ENCODE measurements around the gene RNF26.

The RNF26 gene

GRCh38 chr11:119363851-119364590, 29.7 kb downstream of the RNF26 start:
- Mint-ChIP-seq H3K4me1 (ENCODE audit: low read depth) (peaks cover 2% of the 10 kb centered on the region), H3K9me3 (no peaks in the 10 kb centered on the region), H3K4me3 (peak overlapping the region; percentile 80), H3K36me3 (ENCODE audit: low read depth) (no peaks in the 10 kb centered on the region), H3K27ac (no peak overlapping the region), H3K27me3 (ENCODE audit: low read depth) (peaks cover 58% of the 10 kb centered on the region)

- H3K4me3 Mint-ChIP-seq: no peak overlapping the region
- H3K4me1 Mint-ChIP-seq (ENCODE audit: low read depth): peaks cover 2% of the 10 kb centered on the region
- H3K36me3 Mint-ChIP-seq (ENCODE audit: low read depth): no peaks in the 10 kb centered on the region
- H3K9me3 Mint-ChIP-seq: no peaks in the 10 kb centered on the region
- peaks cover 63% of the 10 kb centered on the region for H3K27me3 Mint-ChIP-seq (ENCODE audit: low read depth)
- no peak overlapping the region for H3K27ac Mint-ChIP-seq
Observed at GRCh38 chr11:119365071-119365591, 30.8 kb downstream of the RNF26 start.

- Mint-ChIP-seq H3K27me3 (ENCODE audit: low read depth) (peaks cover 51% of the 10 kb centered on the region), H3K4me1 (ENCODE audit: low read depth) (peaks cover 2% of the 10 kb centered on the region), H3K9me3 (no peaks in the 10 kb centered on the region), H3K4me3 (no peak overlapping the region), H3K36me3 (ENCODE audit: low read depth) (no peaks in the 10 kb centered on the region), H3K27ac (no peak overlapping the region)
Observed at GRCh38 chr11:119366690-119367620, 32.6 kb downstream of the RNF26 start.

GRCh38 chr11:119367661-119368120, 33.4 kb downstream of the RNF26 start:
- peaks cover 43% of the 10 kb centered on the region for H3K27me3 Mint-ChIP-seq (ENCODE audit: low read depth)
- peaks cover 2% of the 10 kb centered on the region for H3K4me1 Mint-ChIP-seq (ENCODE audit: low read depth)
- H3K27ac Mint-ChIP-seq: no peak overlapping the region
- H3K36me3 Mint-ChIP-seq (ENCODE audit: low read depth): no peaks in the 10 kb centered on the region
- no peak overlapping the region for H3K4me3 Mint-ChIP-seq
- no peaks in the 10 kb centered on the region for H3K9me3 Mint-ChIP-seq

- Mint-ChIP-seq H3K4me3 (no peak overlapping the region), H3K36me3 (ENCODE audit: low read depth) (no peaks in the 10 kb centered on the region), H3K27me3 (ENCODE audit: low read depth) (peaks cover 37% of the 10 kb centered on the region), H3K9me3 (no peaks in the 10 kb centered on the region), H3K27ac (no peak overlapping the region), H3K4me1 (ENCODE audit: low read depth) (peaks cover 2% of the 10 kb centered on the region)
Observed at GRCh38 chr11:119368121-119369034, 34.1 kb downstream of the RNF26 start.

GRCh38 chr11:119369132-119369925, 35.0 kb downstream of the RNF26 start:
- H3K9me3 Mint-ChIP-seq: no peaks in the 10 kb centered on the region
- no peak overlapping the region for H3K4me3 Mint-ChIP-seq
- no peaks in the 10 kb centered on the region for H3K36me3 Mint-ChIP-seq (ENCODE audit: low read depth)
- H3K4me1 Mint-ChIP-seq (ENCODE audit: low read depth): peaks cover 5% of the 10 kb centered on the region
- no peak overlapping the region for H3K27ac Mint-ChIP-seq
- peaks cover 36% of the 10 kb centered on the region for H3K27me3 Mint-ChIP-seq (ENCODE audit: low read depth)

- H3K4me3 Mint-ChIP-seq: no peak overlapping the region
- no peak overlapping the region for H3K27ac Mint-ChIP-seq
- no peaks in the 10 kb centered on the region for H3K9me3 Mint-ChIP-seq
- no peaks in the 10 kb centered on the region for H3K36me3 Mint-ChIP-seq (ENCODE audit: low read depth)
- H3K27me3 Mint-ChIP-seq (ENCODE audit: low read depth): peaks cover 23% of the 10 kb centered on the region
- H3K4me1 Mint-ChIP-seq (ENCODE audit: low read depth): peaks cover 3% of the 10 kb centered on the region
Observed at GRCh38 chr11:119370486-119371046, 36.2 kb downstream of the RNF26 start.

GRCh38 chr11:119371067-119371601, 36.8 kb downstream of the RNF26 start:
- Mint-ChIP-seq H3K27ac (no peak overlapping the region), H3K27me3 (ENCODE audit: low read depth) (peaks cover 20% of the 10 kb centered on the region), H3K4me3 (no peak overlapping the region), H3K36me3 (ENCODE audit: low read depth) (no peaks in the 10 kb centered on the region), H3K4me1 (ENCODE audit: low read depth) (peaks cover 3% of the 10 kb centered on the region), H3K9me3 (no peaks in the 10 kb centered on the region)

- no peak overlapping the region for H3K4me3 Mint-ChIP-seq
- H3K9me3 Mint-ChIP-seq: no peaks in the 10 kb centered on the region
- H3K4me1 Mint-ChIP-seq (ENCODE audit: low read depth): peaks cover 3% of the 10 kb centered on the region
- H3K36me3 Mint-ChIP-seq (ENCODE audit: low read depth): no peaks in the 10 kb centered on the region
- no peak overlapping the region for H3K27ac Mint-ChIP-seq
- peaks cover 13% of the 10 kb centered on the region for H3K27me3 Mint-ChIP-seq (ENCODE audit: low read depth)
Observed at GRCh38 chr11:119371778-119372182, 37.5 kb downstream of the RNF26 start.

- Mint-ChIP-seq H3K36me3 (ENCODE audit: low read depth) (no peaks in the 10 kb centered on the region), H3K27me3 (ENCODE audit: low read depth) (peaks cover 8% of the 10 kb centered on the region), H3K4me3 (no peak overlapping the region), H3K9me3 (no peaks in the 10 kb centered on the region), H3K4me1 (ENCODE audit: low read depth) (peaks cover 3% of the 10 kb centered on the region), H3K27ac (no peak overlapping the region)
Observed at GRCh38 chr11:119372260-119373058, 38.1 kb downstream of the RNF26 start.

- Mint-ChIP-seq H3K36me3 (ENCODE audit: low read depth) (no peaks in the 10 kb centered on the region), H3K27ac (no peak overlapping the region), H3K4me3 (no peak overlapping the region), H3K4me1 (ENCODE audit: low read depth) (peaks cover 3% of the 10 kb centered on the region), H3K9me3 (no peaks in the 10 kb centered on the region), H3K27me3 (ENCODE audit: low read depth) (peaks cover 5% of the 10 kb centered on the region)
Observed at GRCh38 chr11:119373059-119373920, 39.0 kb downstream of the RNF26 start.

Data from T-helper 1 cell treated with Interleukin-12 subunit alpha and Interleukin-12 subunit beta and Interleukin-4 antibody, amounts not matched to agents 30 μg/mL and 1 μg/mL, for 36 hours (primary cell).